Measurements from ENCODE around the gene SPEG. TPM values are rescaled to one million over a fixed set of nuclear protein-coding genes. Genes with fewer than 3 reads are reported as not detected.

SPEG gene
- total and polyA plus RNA-seq, 3 experiments from 2014 or later = 0.48 to 1.0 (median 0.94) TPM

DNA sequence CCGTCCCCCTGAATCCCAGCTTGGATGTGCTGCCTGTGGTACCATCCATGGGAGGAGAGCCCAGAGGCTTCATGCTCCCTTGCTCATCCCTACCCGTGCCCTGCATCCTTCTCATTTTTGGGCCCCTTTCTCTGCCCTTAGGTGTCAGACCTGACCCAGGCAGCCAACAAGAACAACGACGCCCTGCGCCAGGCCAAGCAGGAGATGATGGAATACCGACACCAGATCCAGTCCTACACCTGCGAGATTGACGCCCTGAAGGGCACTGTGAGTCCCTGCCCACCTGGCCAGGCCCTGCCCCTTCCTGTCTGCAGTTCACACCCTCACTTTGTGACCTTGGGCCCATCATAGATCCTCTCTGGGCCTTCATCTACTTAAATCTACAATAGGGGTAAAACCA is 14.0 kb upstream of the SPEG start:
- POLR2A ChIA-PET = no interaction called here

DNA sequence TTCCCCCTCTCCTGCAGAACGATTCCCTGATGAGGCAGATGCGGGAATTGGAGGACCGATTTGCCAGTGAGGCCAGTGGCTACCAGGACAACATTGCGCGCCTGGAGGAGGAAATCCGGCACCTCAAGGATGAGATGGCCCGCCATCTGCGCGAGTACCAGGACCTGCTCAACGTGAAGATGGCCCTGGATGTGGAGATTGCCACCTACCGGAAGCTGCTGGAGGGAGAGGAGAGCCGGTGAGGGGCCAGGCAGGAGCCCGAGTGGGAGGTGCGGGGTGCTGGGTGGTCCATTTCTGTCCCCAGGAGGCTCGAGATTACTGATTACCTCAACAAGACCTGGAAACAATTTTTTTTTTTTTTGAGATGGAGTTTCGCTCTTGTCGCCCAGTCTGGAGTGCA is 13.3 kb upstream of the SPEG start:
- H3K27ac Mint-ChIP-seq = no peak overlapping the region
- peaks cover 3% of the 10 kb centered on the region for H3K27me3 ChIP-seq (ENCODE audit: insufficient read depth, low read length, poor library complexity, severe bottlenecking)

More for the DNA sequence above, 14.0 kb upstream of the SPEG start:
- Histone ChIP-seq H3K27me3 (ENCODE audit: insufficient read depth, low read length, poor library complexity, severe bottlenecking) (peaks cover 7% of the 10 kb centered on the region), H3K36me3 (ENCODE audit: insufficient read depth, low read length) (no peaks in the 10 kb centered on the region), H3K9me3 (ENCODE audit: low read length) (no peaks in the 10 kb centered on the region), H3K4me3 (ENCODE audit: low read length) (no peak overlapping the region), H3K4me1 (ENCODE audit: insufficient read depth, low read length) (no peaks in the 10 kb centered on the region), H3K27ac (ENCODE audit: low read depth, low read length) (no peak overlapping the region)
- Mint-ChIP-seq H3K4me3 (no peak overlapping the region), H3K36me3 (no peaks in the 10 kb centered on the region), H3K27me3 (peaks cover 40 to 64% of the 10 kb centered on the region in 2 donors), H3K27ac (peak overlapping the region in 1 of 8 donors; percentile 15), H3K9me3 (no peaks in the 10 kb centered on the region), H3K4me1 (peaks cover 0 to 3% (median 0%) of the 10 kb centered on the region in 3 donors)
- DNase-seq = no peak
- CTCF ChIA-PET = interaction anchor here (1.3 kb wide), 1 partner anchor 10 kb away, joined by 4 read pairs; no protein-coding TSS in a partner anchor

DNA sequence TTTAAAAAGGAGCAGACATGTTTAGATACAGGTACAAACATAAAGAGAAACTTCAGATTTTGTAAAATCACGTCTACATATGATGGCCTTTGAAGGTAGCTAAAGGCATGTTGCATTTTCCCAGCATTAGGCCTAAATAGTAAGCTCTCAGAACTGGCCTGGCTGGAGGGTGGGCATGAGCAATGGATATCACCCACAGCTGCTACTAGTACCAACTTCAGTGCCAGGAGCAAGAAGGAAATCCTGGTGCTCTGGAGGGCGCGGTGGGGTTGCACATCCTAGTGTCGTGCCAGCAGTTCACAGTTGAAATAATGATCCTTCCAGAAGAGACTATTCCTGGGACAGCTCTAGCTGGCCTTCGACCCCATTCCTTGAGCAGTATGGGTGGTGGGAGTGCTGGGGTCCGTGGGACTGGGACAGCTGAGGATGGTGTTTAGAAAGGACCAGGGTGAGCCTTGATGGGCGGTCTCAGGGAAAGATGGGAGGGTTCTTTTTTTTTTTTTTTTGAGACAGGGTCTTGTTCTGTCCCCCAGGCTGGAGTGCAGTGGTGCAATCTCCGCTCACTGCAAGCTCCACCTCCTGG is 11.6 kb upstream of the SPEG start:
- H3K9me3 ChIP-seq (ENCODE audit: low read length) = no peaks in the 10 kb centered on the region
- H3K36me3 ChIP-seq (ENCODE audit: insufficient read depth, low read length) = no peaks in the 10 kb centered on the region
- ChIA-PET POLR2A (no interaction called here), CTCF (interaction anchor here (0.9 kb wide), 1 partner anchor 87 kb away, joined by 3 read pairs; no protein-coding TSS in a partner anchor)
- no peaks in the 10 kb centered on the region for H3K4me1 ChIP-seq (ENCODE audit: insufficient read depth, low read length)
- no peak overlapping the region for H3K4me3 ChIP-seq (ENCODE audit: low read length)
- Mint-ChIP-seq H3K27me3 (peaks cover 38 to 66% of the 10 kb centered on the region in 2 donors), H3K9me3 (no peaks in the 10 kb centered on the region), H3K36me3 (no peaks in the 10 kb centered on the region), H3K4me3 (peak overlapping the region in 1 of 7 donors; percentile 52), H3K27ac (no peak overlapping the region), H3K4me1 (peaks cover 0 to 3% (median 0%) of the 10 kb centered on the region in 3 donors)
- no peak overlapping the region for H3K27ac ChIP-seq (ENCODE audit: low read depth, low read length)
- peaks cover 3% of the 10 kb centered on the region for H3K27me3 ChIP-seq (ENCODE audit: insufficient read depth, low read length, poor library complexity, severe bottlenecking)
- no peak for DNase-seq

More for the DNA sequence above, 13.3 kb upstream of the SPEG start:
- Histone ChIP-seq H3K36me3 (ENCODE audit: insufficient read depth, low read length) (no peaks in the 10 kb centered on the region), H3K9me3 (ENCODE audit: low read length) (no peaks in the 10 kb centered on the region), H3K4me1 (ENCODE audit: insufficient read depth, low read length) (no peaks in the 10 kb centered on the region), H3K27ac (ENCODE audit: low read depth, low read length) (no peak overlapping the region), H3K4me3 (ENCODE audit: low read length) (no peak overlapping the region)
- no peaks in the 10 kb centered on the region for H3K9me3 Mint-ChIP-seq
- CTCF ChIA-PET = no interaction called here
- POLR2A ChIA-PET = no interaction called here
- H3K4me1 Mint-ChIP-seq = peaks cover 0 to 3% (median 0%) of the 10 kb centered on the region in 3 donors
- no peaks in the 10 kb centered on the region for H3K36me3 Mint-ChIP-seq
- H3K27me3 Mint-ChIP-seq = peaks cover 42 to 64% of the 10 kb centered on the region in 2 donors
- DNase-seq = no peak
- H3K4me3 Mint-ChIP-seq = no peak overlapping the region

DNA sequence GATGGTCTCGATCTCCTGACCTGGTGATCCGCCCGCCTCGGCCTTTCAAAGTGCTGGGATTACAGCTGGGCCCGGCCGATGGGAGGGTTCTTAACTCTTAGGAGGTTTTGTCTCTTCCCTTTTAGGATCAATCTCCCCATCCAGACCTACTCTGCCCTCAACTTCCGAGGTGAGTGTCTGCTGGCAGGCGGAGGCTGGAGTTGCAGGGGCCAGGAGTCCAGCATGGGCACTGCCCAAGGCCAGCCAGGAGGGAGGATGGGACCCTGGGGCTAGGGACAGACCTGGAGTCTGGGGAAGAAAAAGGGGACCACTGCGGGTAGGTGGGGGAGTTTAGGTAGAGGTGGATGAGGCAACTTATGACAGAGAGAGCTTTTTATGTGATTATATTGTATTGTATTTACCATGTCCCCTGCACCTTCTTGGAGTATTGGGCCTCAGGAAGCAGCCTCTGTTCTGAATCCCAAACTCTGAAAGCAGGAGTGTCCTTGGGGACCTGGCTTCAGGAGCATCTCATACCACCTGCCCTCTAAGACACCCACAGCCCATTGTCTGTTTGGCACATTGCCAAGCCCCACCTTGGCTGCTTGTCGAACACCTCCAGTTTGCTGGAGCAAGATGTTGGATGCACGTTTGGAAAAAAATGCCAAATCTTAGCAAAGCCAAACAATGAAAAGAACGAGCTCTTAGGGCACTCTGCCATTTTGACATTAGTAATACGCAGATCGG is 10.8 kb upstream of the SPEG start:
- no peak for DNase-seq
- CTCF ChIA-PET = no interaction called here
- Histone ChIP-seq H3K9me3 (ENCODE audit: low read length) (no peaks in the 10 kb centered on the region), H3K27ac (ENCODE audit: low read depth, low read length) (no peak overlapping the region), H3K4me3 (ENCODE audit: low read length) (no peak overlapping the region), H3K27me3 (ENCODE audit: insufficient read depth, low read length, poor library complexity, severe bottlenecking) (peaks cover 3% of the 10 kb centered on the region), H3K36me3 (ENCODE audit: insufficient read depth, low read length) (no peaks in the 10 kb centered on the region), H3K4me1 (ENCODE audit: insufficient read depth, low read length) (no peaks in the 10 kb centered on the region)
- H3K27me3 Mint-ChIP-seq = peaks cover 39 to 70% of the 10 kb centered on the region in 2 donors
- no peaks in the 10 kb centered on the region for H3K9me3 Mint-ChIP-seq
- H3K4me3 Mint-ChIP-seq = no peak overlapping the region
- H3K36me3 Mint-ChIP-seq = no peaks in the 10 kb centered on the region
- POLR2A ChIA-PET = no interaction called here
- no peak overlapping the region for H3K27ac Mint-ChIP-seq
- H3K4me1 Mint-ChIP-seq = peaks cover 0 to 3% (median 0%) of the 10 kb centered on the region in 3 donors

- POLR2A ChIA-PET = no interaction called here
- no peaks in the 10 kb centered on the region for H3K9me3 Mint-ChIP-seq
- no peaks in the 10 kb centered on the region for H3K36me3 Mint-ChIP-seq
- H3K4me1 Mint-ChIP-seq = no peaks in the 10 kb centered on the region
- Histone ChIP-seq H3K27me3 (ENCODE audit: insufficient read depth, low read length, poor library complexity, severe bottlenecking) (no peaks in the 10 kb centered on the region), H3K9me3 (ENCODE audit: low read length) (no peaks in the 10 kb centered on the region), H3K4me1 (ENCODE audit: insufficient read depth, low read length) (no peaks in the 10 kb centered on the region), H3K4me3 (ENCODE audit: low read length) (no peak overlapping the region), H3K36me3 (ENCODE audit: insufficient read depth, low read length) (no peaks in the 10 kb centered on the region), H3K27ac (ENCODE audit: low read depth, low read length) (no peak overlapping the region)
- no peak overlapping the region for H3K4me3 Mint-ChIP-seq
- H3K27me3 Mint-ChIP-seq = peaks cover 28 to 56% of the 10 kb centered on the region in 2 donors
- DNase-seq = no peak
- no peak overlapping the region for H3K27ac Mint-ChIP-seq
- CTCF ChIA-PET = no interaction called here
These were observed 9.2 kb upstream of the SPEG start for GRCh38 chr2:219425238-219426067.

- no peak overlapping the region for H3K27ac ChIP-seq (ENCODE audit: low read depth, low read length)
- H3K27me3 Mint-ChIP-seq = peaks cover 25 to 50% of the 10 kb centered on the region in 2 donors
- H3K9me3 ChIP-seq (ENCODE audit: low read length) = no peaks in the 10 kb centered on the region
- H3K4me1 ChIP-seq (ENCODE audit: insufficient read depth, low read length) = no peaks in the 10 kb centered on the region
- H3K27ac Mint-ChIP-seq = no peak overlapping the region
- no peak overlapping the region for H3K4me3 ChIP-seq (ENCODE audit: low read length)
- ChIA-PET POLR2A (no interaction called here), CTCF (no interaction called here)
- H3K36me3 ChIP-seq (ENCODE audit: insufficient read depth, low read length) = no peaks in the 10 kb centered on the region
- H3K4me1 Mint-ChIP-seq = no peaks in the 10 kb centered on the region
- no peak overlapping the region for H3K4me3 Mint-ChIP-seq
- H3K27me3 ChIP-seq (ENCODE audit: insufficient read depth, low read length, poor library complexity, severe bottlenecking) = no peaks in the 10 kb centered on the region
- H3K36me3 Mint-ChIP-seq = no peaks in the 10 kb centered on the region
- peak in 1 of 5 donors; percentile 41 for DNase-seq
- H3K9me3 Mint-ChIP-seq = no peaks in the 10 kb centered on the region
These were observed 8.6 kb upstream of the SPEG start for GRCh38 chr2:219426068-219426443.

DNA sequence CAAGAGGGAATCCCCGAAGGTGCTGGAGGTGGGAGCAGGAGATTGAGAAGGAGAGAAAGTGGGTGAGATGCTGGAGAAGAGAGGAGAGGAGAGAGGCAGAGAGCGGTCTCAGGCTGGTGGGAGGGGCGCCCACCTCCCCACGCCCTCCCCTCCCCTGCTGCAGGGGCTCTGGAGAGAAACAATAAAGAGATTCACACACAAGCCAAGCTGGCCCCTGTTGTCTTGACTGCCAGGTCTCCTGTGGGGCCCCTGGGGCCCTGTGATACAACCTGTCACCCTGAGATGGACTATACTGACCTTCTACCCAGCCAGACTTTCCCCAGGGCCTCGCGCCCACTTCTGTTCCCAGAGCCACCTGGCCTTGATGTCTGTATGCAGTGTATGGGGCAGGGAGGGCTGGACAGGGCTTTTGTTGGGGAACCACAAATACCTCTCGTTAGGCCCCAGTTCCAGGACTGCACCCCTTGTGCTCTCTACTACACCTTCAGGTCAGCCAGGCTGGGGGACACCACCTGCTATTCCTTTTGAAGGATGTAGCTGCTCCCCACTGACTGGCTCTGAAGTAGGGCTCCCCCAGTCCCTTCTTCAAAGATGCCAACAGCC is 8.0 kb upstream of the SPEG start:
- no peak overlapping the region for H3K4me3 ChIP-seq (ENCODE audit: low read length)
- H3K36me3 ChIP-seq (ENCODE audit: insufficient read depth, low read length) = no peaks in the 10 kb centered on the region
- no peak overlapping the region for H3K27ac Mint-ChIP-seq
- peaks cover 21 to 47% of the 10 kb centered on the region in 2 donors for H3K27me3 Mint-ChIP-seq
- H3K4me1 Mint-ChIP-seq = no peaks in the 10 kb centered on the region
- no peak overlapping the region for H3K27ac ChIP-seq (ENCODE audit: low read depth, low read length)
- H3K4me3 Mint-ChIP-seq = no peak overlapping the region
- POLR2A ChIA-PET = no interaction called here
- no peaks in the 10 kb centered on the region for H3K36me3 Mint-ChIP-seq
- DNase-seq = peak in 1 of 5 donors; percentile 14
- no peaks in the 10 kb centered on the region for H3K9me3 ChIP-seq (ENCODE audit: low read length)
- CTCF ChIA-PET = no interaction called here
- no peaks in the 10 kb centered on the region for H3K4me1 ChIP-seq (ENCODE audit: insufficient read depth, low read length)
- no peaks in the 10 kb centered on the region for H3K27me3 ChIP-seq (ENCODE audit: insufficient read depth, low read length, poor library complexity, severe bottlenecking)
- no peaks in the 10 kb centered on the region for H3K9me3 Mint-ChIP-seq

DNA sequence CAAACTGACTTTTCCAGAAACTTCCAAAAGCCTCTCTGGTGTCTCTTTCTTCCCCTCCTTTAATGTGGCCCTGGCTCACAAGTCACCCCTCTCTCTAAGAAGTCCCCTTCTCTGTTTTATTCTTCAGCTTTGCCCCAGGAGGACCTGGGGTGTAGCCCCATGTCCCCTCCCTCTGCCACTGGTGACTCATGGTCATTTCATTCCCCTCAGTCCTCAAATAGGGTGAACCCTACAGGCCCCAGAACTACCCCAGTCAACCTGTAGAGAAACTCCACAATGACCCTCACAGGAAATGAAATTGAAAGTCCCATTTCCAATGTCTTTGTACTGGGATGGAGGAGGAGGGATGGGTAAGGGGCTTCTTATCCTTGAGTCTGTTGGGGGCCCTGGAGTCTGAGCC is 6.2 kb upstream of the SPEG start:
- H3K4me1 Mint-ChIP-seq = no peaks in the 10 kb centered on the region
- H3K27me3 Mint-ChIP-seq = peaks cover 26 to 44% of the 10 kb centered on the region in 2 donors
- H3K4me3 ChIP-seq (ENCODE audit: low read length) = no peak overlapping the region
- no peaks in the 10 kb centered on the region for H3K9me3 ChIP-seq (ENCODE audit: low read length)
- no peak overlapping the region for H3K4me3 Mint-ChIP-seq
- H3K36me3 Mint-ChIP-seq = no peaks in the 10 kb centered on the region
- no peak overlapping the region for H3K27ac ChIP-seq (ENCODE audit: low read depth, low read length)
- peak in 1 of 5 donors; percentile 25 for DNase-seq
- H3K9me3 Mint-ChIP-seq = no peaks in the 10 kb centered on the region
- H3K4me1 ChIP-seq (ENCODE audit: insufficient read depth, low read length) = no peaks in the 10 kb centered on the region
- no peaks in the 10 kb centered on the region for H3K27me3 ChIP-seq (ENCODE audit: insufficient read depth, low read length, poor library complexity, severe bottlenecking)
- ChIA-PET CTCF (no interaction called here), POLR2A (no interaction called here)
- no peaks in the 10 kb centered on the region for H3K36me3 ChIP-seq (ENCODE audit: insufficient read depth, low read length)
- no peak overlapping the region for H3K27ac Mint-ChIP-seq

All from CD8-positive, alpha-beta memory T cell (primary cell).